DMS114 treated with DMSO at 0.1 percent for 48 hours (cell line): ENCODE measurements around the gene CYTH1.
"Not testable (repeated sequence)": the region's sequence is repeated elsewhere in the genome, so short reads cannot be mapped to it uniquely, and the experiment has no call there.

Experiments used
- DNase-seq: peaks from one replicate; lab custom pipeline; 2025; ENCODE audit not compliant: unreplicated experiment; lab: John Stamatoyannopoulos, UW

Gene CYTH1

GRCh38 chr17:78764871-78765270 is 17.2 kb downstream of the CYTH1 start:
- DNase-seq = no peak

- no peak for DNase-seq
Measured at GRCh38 chr17:78763561-78763960, 18.5 kb downstream of the CYTH1 start.

GRCh38 chr17:78761789-78762406 is 20.2 kb downstream of the CYTH1 start:
- no peak for DNase-seq

- DNase-seq = no peak
Measured at GRCh38 chr17:78759969-78760352, 22.1 kb downstream of the CYTH1 start.

GRCh38 chr17:78759203-78759968 is 22.7 kb downstream of the CYTH1 start:
- DNase-seq = no peak

GRCh38 chr17:78753316-78754250 is 28.5 kb downstream of the CYTH1 start:
- DNase-seq = no peak

GRCh38 chr17:78751447-78752161 is 30.5 kb downstream of the CYTH1 start:
- no peak for DNase-seq

- DNase-seq = not testable (repeated sequence)
Measured at GRCh38 chr17:78751000-78751399, 31.1 kb downstream of the CYTH1 start.

- DNase-seq = no peak
Measured at GRCh38 chr17:78748730-78749317, 33.2 kb downstream of the CYTH1 start.

- DNase-seq = no peak
Measured at GRCh38 chr17:78748048-78748729, 33.9 kb downstream of the CYTH1 start.

GRCh38 chr17:78747488-78747887 is 34.6 kb downstream of the CYTH1 start:
- DNase-seq = no peak

GRCh38 chr17:78746949-78747269 is 35.2 kb downstream of the CYTH1 start:
- DNase-seq = no peak

- DNase-seq = no peak
Measured at GRCh38 chr17:78746263-78746948, 35.7 kb downstream of the CYTH1 start.

GRCh38 chr17:78745407-78746088 is 36.5 kb downstream of the CYTH1 start:
- DNase-seq = no peak

GRCh38 chr17:78742901-78743300 is 39.2 kb downstream of the CYTH1 start:
- DNase-seq = no peak

- no peak for DNase-seq
Measured at GRCh38 chr17:78741644-78742284, 40.3 kb downstream of the CYTH1 start.

- DNase-seq = no peak
Measured at GRCh38 chr17:78739331-78739931, 42.6 kb downstream of the CYTH1 start.

GRCh38 chr17:78738698-78739097 is 43.4 kb downstream of the CYTH1 start:
- no peak for DNase-seq
